WTC11 (cell line): ENCODE results near the gene SLC12A2.

Experiments used
- CREB1 ChIP-seq: sonication (generic); formaldehyde crosslinking; IDR thresholded peaks from 2 replicates; pipeline ENCODE4 v1.8.0; 2023; ENCODE audit warnings: mild to moderate bottlenecking, missing genetic modification reagents
- TF ChIP-seq, protein P1 (sequence below): fragments of 200-600 bp; IDR thresholded peaks from 2 replicates; pipeline ENCODE4 v1.8.0; 2022; ENCODE audit warnings: antibody characterized with exemption
- TF ChIP-seq, protein P2 (sequence below): sonication (generic); formaldehyde crosslinking; IDR thresholded peaks from 2 replicates; pipeline ENCODE4 v1.8.0; 2022; ENCODE audit warnings: mild to moderate bottlenecking, missing genetic modification reagents
- TF ChIP-seq, protein P3 (sequence below): sonication (generic); formaldehyde crosslinking; conservative IDR thresholded peaks from 2 replicates; pipeline ENCODE4 v1.8.1; 2022; ENCODE audit warnings: mild to moderate bottlenecking, missing genetic modification reagents
- TF ChIP-seq, protein P4 (sequence below): sonication (generic); formaldehyde crosslinking; IDR thresholded peaks from 2 replicates; pipeline ENCODE4 v1.8.1; 2023; ENCODE audit warnings: mild to moderate bottlenecking, missing genetic modification reagents, moderate library complexity
- TF ChIP-seq, protein P5 (sequence below): sonication (generic); formaldehyde crosslinking; IDR thresholded peaks from 2 replicates; pipeline ENCODE4 v1.8.1; 2023; ENCODE audit warnings: mild to moderate bottlenecking, missing genetic modification reagents
- TF ChIP-seq, protein P6 (sequence below): sonication (generic); formaldehyde crosslinking; IDR thresholded peaks from 2 replicates; pipeline ENCODE4 v1.8.1; 2022; ENCODE audit warnings: low read depth, missing genetic modification reagents, borderline replicate concordance

DNA sequence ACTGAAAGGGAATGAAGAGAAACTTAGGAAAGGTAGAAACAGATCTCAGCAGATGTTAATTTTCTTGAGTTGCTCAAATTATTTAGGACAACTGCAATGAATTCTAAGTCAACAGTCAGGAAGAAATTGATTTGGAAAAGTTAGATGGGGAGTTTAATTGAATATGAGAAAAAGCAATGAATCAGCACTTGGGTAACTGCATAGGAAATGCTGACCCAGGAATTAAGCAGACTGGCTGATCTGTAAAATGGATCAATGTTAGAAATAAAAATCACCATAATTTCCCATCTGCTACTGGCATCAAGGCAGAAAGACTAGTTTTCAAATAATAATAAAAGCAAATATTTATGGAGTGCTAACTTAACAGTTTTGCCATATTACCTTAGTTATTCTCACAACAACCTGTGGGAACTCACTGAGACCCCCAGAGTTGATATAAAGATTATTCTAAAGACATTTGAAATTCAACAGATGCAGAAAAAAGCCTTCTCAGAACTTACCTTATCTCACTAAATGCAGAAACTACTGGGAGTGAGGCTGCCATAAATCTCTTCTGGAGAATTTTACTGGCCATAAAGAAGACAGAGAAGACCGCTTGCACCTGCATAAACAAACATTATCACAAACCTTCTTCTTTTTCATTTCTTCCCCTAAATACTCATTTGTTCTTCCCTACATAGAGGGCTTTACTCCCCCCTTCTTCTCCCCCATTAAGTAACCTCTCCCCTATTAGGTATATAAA lies 22.8 kb upstream of the SLC12A2 start:
- TF ChIP-seq, protein P1, sequence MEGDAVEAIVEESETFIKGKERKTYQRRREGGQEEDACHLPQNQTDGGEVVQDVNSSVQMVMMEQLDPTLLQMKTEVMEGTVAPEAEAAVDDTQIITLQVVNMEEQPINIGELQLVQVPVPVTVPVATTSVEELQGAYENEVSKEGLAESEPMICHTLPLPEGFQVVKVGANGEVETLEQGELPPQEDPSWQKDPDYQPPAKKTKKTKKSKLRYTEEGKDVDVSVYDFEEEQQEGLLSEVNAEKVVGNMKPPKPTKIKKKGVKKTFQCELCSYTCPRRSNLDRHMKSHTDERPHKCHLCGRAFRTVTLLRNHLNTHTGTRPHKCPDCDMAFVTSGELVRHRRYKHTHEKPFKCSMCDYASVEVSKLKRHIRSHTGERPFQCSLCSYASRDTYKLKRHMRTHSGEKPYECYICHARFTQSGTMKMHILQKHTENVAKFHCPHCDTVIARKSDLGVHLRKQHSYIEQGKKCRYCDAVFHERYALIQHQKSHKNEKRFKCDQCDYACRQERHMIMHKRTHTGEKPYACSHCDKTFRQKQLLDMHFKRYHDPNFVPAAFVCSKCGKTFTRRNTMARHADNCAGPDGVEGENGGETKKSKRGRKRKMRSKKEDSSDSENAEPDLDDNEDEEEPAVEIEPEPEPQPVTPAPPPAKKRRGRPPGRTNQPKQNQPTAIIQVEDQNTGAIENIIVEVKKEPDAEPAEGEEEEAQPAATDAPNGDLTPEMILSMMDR: no peak
- TF ChIP-seq, protein P2, sequence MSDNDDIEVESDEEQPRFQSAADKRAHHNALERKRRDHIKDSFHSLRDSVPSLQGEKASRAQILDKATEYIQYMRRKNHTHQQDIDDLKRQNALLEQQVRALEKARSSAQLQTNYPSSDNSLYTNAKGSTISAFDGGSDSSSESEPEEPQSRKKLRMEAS (CRISPR knock-in tag): no peak
- no peak for TF ChIP-seq CREB1 (CRISPR knock-in tag)
- TF ChIP-seq, protein P3, sequence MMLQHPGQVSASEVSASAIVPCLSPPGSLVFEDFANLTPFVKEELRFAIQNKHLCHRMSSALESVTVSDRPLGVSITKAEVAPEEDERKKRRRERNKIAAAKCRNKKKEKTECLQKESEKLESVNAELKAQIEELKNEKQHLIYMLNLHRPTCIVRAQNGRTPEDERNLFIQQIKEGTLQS: no peak
- TF ChIP-seq, protein P4, sequence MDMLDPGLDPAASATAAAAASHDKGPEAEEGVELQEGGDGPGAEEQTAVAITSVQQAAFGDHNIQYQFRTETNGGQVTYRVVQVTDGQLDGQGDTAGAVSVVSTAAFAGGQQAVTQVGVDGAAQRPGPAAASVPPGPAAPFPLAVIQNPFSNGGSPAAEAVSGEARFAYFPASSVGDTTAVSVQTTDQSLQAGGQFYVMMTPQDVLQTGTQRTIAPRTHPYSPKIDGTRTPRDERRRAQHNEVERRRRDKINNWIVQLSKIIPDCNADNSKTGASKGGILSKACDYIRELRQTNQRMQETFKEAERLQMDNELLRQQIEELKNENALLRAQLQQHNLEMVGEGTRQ (CRISPR knock-in tag): no peak
- TF ChIP-seq, protein P5, sequence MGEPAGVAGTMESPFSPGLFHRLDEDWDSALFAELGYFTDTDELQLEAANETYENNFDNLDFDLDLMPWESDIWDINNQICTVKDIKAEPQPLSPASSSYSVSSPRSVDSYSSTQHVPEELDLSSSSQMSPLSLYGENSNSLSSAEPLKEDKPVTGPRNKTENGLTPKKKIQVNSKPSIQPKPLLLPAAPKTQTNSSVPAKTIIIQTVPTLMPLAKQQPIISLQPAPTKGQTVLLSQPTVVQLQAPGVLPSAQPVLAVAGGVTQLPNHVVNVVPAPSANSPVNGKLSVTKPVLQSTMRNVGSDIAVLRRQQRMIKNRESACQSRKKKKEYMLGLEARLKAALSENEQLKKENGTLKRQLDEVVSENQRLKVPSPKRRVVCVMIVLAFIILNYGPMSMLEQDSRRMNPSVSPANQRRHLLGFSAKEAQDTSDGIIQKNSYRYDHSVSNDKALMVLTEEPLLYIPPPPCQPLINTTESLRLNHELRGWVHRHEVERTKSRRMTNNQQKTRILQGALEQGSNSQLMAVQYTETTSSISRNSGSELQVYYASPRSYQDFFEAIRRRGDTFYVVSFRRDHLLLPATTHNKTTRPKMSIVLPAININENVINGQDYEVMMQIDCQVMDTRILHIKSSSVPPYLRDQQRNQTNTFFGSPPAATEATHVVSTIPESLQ: no peak
- TF ChIP-seq, protein P6, sequence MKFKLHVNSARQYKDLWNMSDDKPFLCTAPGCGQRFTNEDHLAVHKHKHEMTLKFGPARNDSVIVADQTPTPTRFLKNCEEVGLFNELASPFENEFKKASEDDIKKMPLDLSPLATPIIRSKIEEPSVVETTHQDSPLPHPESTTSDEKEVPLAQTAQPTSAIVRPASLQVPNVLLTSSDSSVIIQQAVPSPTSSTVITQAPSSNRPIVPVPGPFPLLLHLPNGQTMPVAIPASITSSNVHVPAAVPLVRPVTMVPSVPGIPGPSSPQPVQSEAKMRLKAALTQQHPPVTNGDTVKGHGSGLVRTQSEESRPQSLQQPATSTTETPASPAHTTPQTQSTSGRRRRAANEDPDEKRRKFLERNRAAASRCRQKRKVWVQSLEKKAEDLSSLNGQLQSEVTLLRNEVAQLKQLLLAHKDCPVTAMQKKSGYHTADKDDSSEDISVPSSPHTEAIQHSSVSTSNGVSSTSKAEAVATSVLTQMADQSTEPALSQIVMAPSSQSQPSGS (CRISPR knock-in tag): no peak
